Kidney (tissue), 14 donors: ENCODE data around the gene ZNF480. TPM values are rescaled to one million over a fixed set of nuclear protein-coding genes. Genes with fewer than 3 reads are reported as not detected.
A peak's percentile ranks its signal among the peaks of the same experiment; 100 is the strongest.
"Not testable (repeated sequence)": the region's sequence is repeated elsewhere in the genome, so short reads cannot be mapped to it uniquely, and the experiment has no call there.

Experiments used
- DNase-seq, 5 donors: peaks; one replicate each; pipeline ENCODE4 v3.0.0-alpha.2; 2013 to 2020
- FAIRE-seq: peaks from 2 replicates; lab custom pipeline; 2012; peaks lifted over from hg19 to GRCh38; lab: Jason Lieb, UNC
- H3K27ac ChIP-seq, 2 donors: one replicate each; pipeline ENCODE4 v1.7.0; 2013; ENCODE audit warnings: low read depth in 2 of 2, low read length in 2 of 2, inconsistent platforms in 1 of 2
- H3K27me3 ChIP-seq: one replicate; pipeline ENCODE4 v1.7.1; 2013; ENCODE audit warnings: low read length, inconsistent platforms; ENCODE audit not compliant: control insufficient read depth, insufficient read depth
- H3K36me3 ChIP-seq, 3 donors: one replicate each; pipeline versions ENCODE4 v1.7.0 to v1.7.1; 2013; ENCODE audit warnings: low read length in 3 of 3, control low read depth in 1 of 3, inconsistent platforms in 1 of 3; ENCODE audit not compliant: insufficient read depth in 3 of 3, control insufficient read depth in 2 of 3
- H3K4me1 ChIP-seq, 3 donors: one replicate each; pipeline versions ENCODE4 v1.7.0 to v1.7.1; 2013; ENCODE audit warnings: low read length in 3 of 3, inconsistent platforms in 1 of 3, low read depth in 1 of 3; ENCODE audit not compliant: control insufficient read depth in 2 of 3, insufficient read depth in 2 of 3
- H3K4me3 ChIP-seq, 3 donors: one replicate each; pipeline versions ENCODE4 v1.7.0 to v1.8.1; 2013; ENCODE audit warnings: low read length in 3 of 3, control low read depth in 1 of 3, inconsistent platforms in 1 of 3
- H3K9ac ChIP-seq, 3 donors: one replicate each; pipeline versions ENCODE4 v1.7.0 to v1.7.1; 2013; ENCODE audit warnings: low read length in 3 of 3, control low read depth in 1 of 3, inconsistent platforms in 1 of 3
- H3K9me3 ChIP-seq, 3 donors: one replicate each; pipeline versions ENCODE4 v1.7.0 to v1.7.1; 2013; ENCODE audit warnings: low read length in 3 of 3, control low read depth in 1 of 3, inconsistent platforms in 1 of 3; ENCODE audit not compliant: control insufficient read depth in 2 of 3, insufficient read depth in 1 of 3
- CTCF ChIP-seq: IDR thresholded peaks from 3 replicates; pipeline ENCODE4 v1.5.1; 2012; ENCODE audit warnings: mild to moderate bottlenecking, moderate library complexity, borderline replicate concordance; ENCODE audit not compliant: insufficient read depth; ENCODE audit errors: extremely low read depth
- intact Hi-C: fragments of 100-400 bp; cut with DNase I; formaldehyde crosslinking; loops from one replicate; pipeline ENCODE4 v1.11.1; 2022
- polyA plus RNA-seq: library from polyadenylated mRNA; stranded (reverse); fragments of 350-450 nt; fragmentation: Illumina TruSeq; extraction: RNeasy Lipid Tissue Mini Kit (QIAGEN cat#74804); gene quantifications from one replicate; pipeline ENCODE4 v1.2.3, GENCODE V29; 2014; ENCODE audit warnings: low read depth, low replicate concordance; ENCODE audit not compliant: insufficient read depth
- total RNA-seq: library from RNA; stranded (reverse); fragmentation: NEBNext Ultra II Directional; extraction: Animal tissue kit (Norgen Biotek cat#: 25700); gene quantifications from one replicate; pipeline ENCODE4 v1.2.1, GENCODE V29; 2021
- donor health status: control.
- donor health status: control.
- donor health status: control.
- donor health status: control.
- donor health status: control.
- donor health status: DM: yes; HTN: yes; CAD: no.
- donor health status: Normal renal cell carcinoma (clear cell type).

The ZNF480 gene
- total and polyA plus RNA-seq, 2 donors from 2014 or later: 10.4 to 13.2 TPM

- Histone ChIP-seq H3K27ac (peak within 1 kb of the TSS; percentile 68 to 76), H3K9ac (peak within 1 kb of the TSS; percentile 72 to 86 (median 85)), H3K27me3 (no peaks in the 10 kb centered on the region), H3K9me3 (peaks cover 0 to 23% (median 11%) of the 10 kb centered on the region in 3 donors), H3K36me3 (peaks cover 0 to 4% (median 0%) of the 10 kb centered on the region in 3 donors), H3K4me1 (peaks cover 0 to 2% (median 0%) of the 10 kb centered on the region in 3 donors), H3K4me3 (peak within 1 kb of the TSS; percentile 80 to 89 (median 86))
- TF ChIP-seq CTCF: no peak
- intact Hi-C loops: no loop called here
- DNase-seq: peak; percentile 94 to 97 (median 96)
- FAIRE-seq: no peak
These were observed 39.3 kb downstream of the ZNF480 start, which contains the start of gene ZNF610 for GRCh38 chr19:52336117-52336790. Gene ZNF610 (plus strand): TSS chr19:52336243. CDS start chr19:52349173, 12,930 bp downstream.

GRCh38 chr19:52336791-52337381 is 39.9 kb downstream of the ZNF480 start:
- Histone ChIP-seq H3K27ac (peak overlapping the region in 1 of 2 donors; percentile 8), H3K9ac (peak overlapping the region; percentile 72 to 86 (median 85)), H3K36me3 (peaks cover 0 to 4% (median 0%) of the 10 kb centered on the region in 3 donors), H3K4me1 (peaks cover 0 to 2% (median 0%) of the 10 kb centered on the region in 3 donors), H3K4me3 (peak overlapping the region; percentile 80 to 89 (median 86)), H3K9me3 (peaks cover 0 to 17% (median 4%) of the 10 kb centered on the region in 3 donors), H3K27me3 (no peaks in the 10 kb centered on the region)
- no peak for FAIRE-seq
- peak in 4 of 5 donors; percentile 17 to 57 (median 50) for DNase-seq
- intact Hi-C loops: no loop called here
- TF ChIP-seq CTCF: no peak

GRCh38 chr19:52339022-52339421 is 42.1 kb downstream of the ZNF480 start:
- H3K36me3 ChIP-seq, H3K9me3 ChIP-seq, H3K9ac ChIP-seq, DNase-seq, H3K27ac ChIP-seq, intact Hi-C loops, H3K4me1 ChIP-seq, FAIRE-seq, H3K4me3 ChIP-seq, H3K27me3 ChIP-seq: not testable (repeated sequence)

- Histone ChIP-seq H3K9me3 (no peaks in the 10 kb centered on the region), H3K4me1 (peaks cover 0 to 2% (median 0%) of the 10 kb centered on the region in 3 donors), H3K36me3 (peaks cover 2 to 11% (median 2%) of the 10 kb centered on the region in 3 donors), H3K27ac (no peak overlapping the region), H3K9ac (no peak overlapping the region), H3K4me3 (no peak overlapping the region), H3K27me3 (no peaks in the 10 kb centered on the region)
- peak; percentile 59 for TF ChIP-seq CTCF
- DNase-seq (peak in 4 of 5 donors; percentile 85 to 95 (median 89)), FAIRE-seq (no peak)
- intact Hi-C loops: no loop called here
These were observed 46.6 kb downstream of the ZNF480 start for GRCh38 chr19:52343548-52343947.
